ENCODE measurements around the gene POR. TPM values are rescaled to one million over a fixed set of nuclear protein-coding genes. Genes with fewer than 3 reads are reported as not detected.
A peak's percentile ranks its signal among the peaks of the same experiment; 100 is the strongest.

Gene POR
- total RNA-seq, 1 experiment from 2014 or later: 151 TPM

GRCh38 chr7:75913437-75913836 is 1.5 kb upstream of the POR start:
- no peak overlapping the region for H3K4me3 Mint-ChIP-seq
- ChIA-PET POLR2A (interaction anchor here (0.6 kb wide), 1 partner anchor 222 kb away, joined by 3 read pairs; no protein-coding TSS in a partner anchor), CTCF (interaction anchor here (4.6 kb wide), 1 partner anchor 47 kb away, joined by 16 read pairs; no protein-coding TSS in a partner anchor)
- no peaks in the 10 kb centered on the region for H3K9me3 Mint-ChIP-seq
- DNase-seq (ENCODE audit: low spot score): no peak
- H3K4me1 Mint-ChIP-seq: peaks cover 26% of the 10 kb centered on the region
- no peaks in the 10 kb centered on the region for H3K27me3 Mint-ChIP-seq (ENCODE audit: low read depth)
- no peaks in the 10 kb centered on the region; the same call in 1 of the 2 replicates for H3K36me3 Mint-ChIP-seq
- no peak overlapping the region for H3K27ac Mint-ChIP-seq
- TF ChIP-seq TCF7 (CRISPR knock-in tag; IDR thresholded peaks at IDR 0.05; ENCODE audit: low read depth) (no peak), HMGA2 (CRISPR knock-in tag; IDR thresholded peaks at IDR 0.05) (peak; percentile 95)
- ATAC-seq: no peak

- peak overlapping the region; percentile 75 for H3K27ac Mint-ChIP-seq
- ATAC-seq (no peak), DNase-seq (ENCODE audit: low spot score) (no peak)
- H3K4me3 Mint-ChIP-seq: peak overlapping the region; percentile 83
- POLR2A ChIA-PET: interaction anchor here (0.6 to 1.0 kb wide), 5 partner anchors 8 to 404 kb away, joined by 3 to 4 read pairs (median 3); no protein-coding TSS in a partner anchor
- no peaks in the 10 kb centered on the region for H3K27me3 Mint-ChIP-seq (ENCODE audit: low read depth)
- CTCF ChIA-PET: interaction anchor here (1.2 to 4.6 kb wide), 4 partner anchors 23 to 106 kb away, joined by 3 to 16 read pairs (median 4); no protein-coding TSS in a partner anchor
- peaks cover 32% of the 10 kb centered on the region for H3K4me1 Mint-ChIP-seq
- no peaks in the 10 kb centered on the region for H3K9me3 Mint-ChIP-seq
- TF ChIP-seq MXD4 (CRISPR knock-in tag; IDR thresholded peaks at IDR 0.05; ENCODE audit: borderline replicate concordance) (no peak), KAT7 (CRISPR knock-in tag; IDR thresholded peaks at IDR 0.05; ENCODE audit: borderline replicate concordance) (no peak), SMAD4 (CRISPR knock-in tag; IDR thresholded peaks at IDR 0.05) (no peak), MLX (CRISPR knock-in tag; IDR thresholded peaks at IDR 0.05) (no peak), ZNF219 (CRISPR knock-in tag; IDR thresholded peaks at IDR 0.05; ENCODE audit: borderline replicate concordance) (no peak)
- no peaks in the 10 kb centered on the region; the same call in 1 of the 2 replicates for H3K36me3 Mint-ChIP-seq
Observed at GRCh38 chr7:75914169-75914654, 743 bp upstream of the POR start.

- DNase-seq (ENCODE audit: low spot score) (no peak), ATAC-seq (peak; percentile 10)
- Mint-ChIP-seq H3K36me3 (no peaks in the 10 kb centered on the region; the same call in 1 of the 2 replicates), H3K27me3 (ENCODE audit: low read depth) (no peaks in the 10 kb centered on the region), H3K4me1 (peaks cover 36% of the 10 kb centered on the region), H3K9me3 (no peaks in the 10 kb centered on the region), H3K27ac (peak overlapping the region; percentile 91), H3K4me3 (peak overlapping the region; percentile 87)
- ChIA-PET POLR2A (interaction anchor here (0.6 to 1.5 kb wide), 5 partner anchors 13 to 300 kb away, joined by 3 to 6 read pairs (median 4); partner anchors contain the start of genes MDH2 and STYXL1), CTCF (interaction anchor here (1.5 to 4.6 kb wide), 3 partner anchors 46 to 104 kb away, joined by 3 to 16 read pairs (median 4); no protein-coding TSS in a partner anchor)
- TF ChIP-seq ZNF281 (CRISPR knock-in tag; IDR thresholded peaks at IDR 0.05) (no peak), USF1 (CRISPR knock-in tag; IDR thresholded peaks at IDR 0.05) (0 out of 2 replicates have a peak, but pooled peaks have one; percentile 6), ESRRA (CRISPR knock-in tag; IDR thresholded peaks at IDR 0.05; ENCODE audit: borderline replicate concordance) (0 out of 2 replicates have a peak, but pooled peaks have one; percentile 8)
Observed at GRCh38 chr7:75915416-75916156, 631 bp downstream of the POR start.

GRCh38 chr7:75916259-75916658 is 1.3 kb downstream of the POR start:
- H3K27ac Mint-ChIP-seq: peak overlapping the region; percentile 91
- no peaks in the 10 kb centered on the region; the same call in 1 of the 2 replicates for H3K36me3 Mint-ChIP-seq
- POLR2A ChIA-PET: interaction anchor here (1.4 to 1.5 kb wide), 3 partner anchors 13 to 132 kb away, joined by 4 to 5 read pairs (median 4); partner anchors contain the start of genes MDH2 and STYXL1
- H3K9me3 Mint-ChIP-seq: no peaks in the 10 kb centered on the region
- H3K4me1 Mint-ChIP-seq: peaks cover 36% of the 10 kb centered on the region
- ATAC-seq (no peak), DNase-seq (ENCODE audit: low spot score) (no peak)
- TF ChIP-seq JUN (CRISPR knock-in tag; IDR thresholded peaks at IDR 0.05): no peak
- no peak for TF ChIP-seq E2F4 (CRISPR knock-in tag; IDR thresholded peaks at IDR 0.05; ENCODE audit: borderline replicate concordance, low read depth)
- no peak for TF ChIP-seq SP1 (CRISPR knock-in tag; conservative IDR thresholded peaks at IDR 0.05)
- CTCF ChIA-PET: interaction anchor here (4.6 kb wide), 1 partner anchor 50 kb away, joined by 16 read pairs; no protein-coding TSS in a partner anchor
- H3K27me3 Mint-ChIP-seq (ENCODE audit: low read depth): no peaks in the 10 kb centered on the region
- H3K4me3 Mint-ChIP-seq: peak overlapping the region; percentile 87

Measured in WTC11 (cell line).